ENCODE data around the gene EHD2.

DNA sequence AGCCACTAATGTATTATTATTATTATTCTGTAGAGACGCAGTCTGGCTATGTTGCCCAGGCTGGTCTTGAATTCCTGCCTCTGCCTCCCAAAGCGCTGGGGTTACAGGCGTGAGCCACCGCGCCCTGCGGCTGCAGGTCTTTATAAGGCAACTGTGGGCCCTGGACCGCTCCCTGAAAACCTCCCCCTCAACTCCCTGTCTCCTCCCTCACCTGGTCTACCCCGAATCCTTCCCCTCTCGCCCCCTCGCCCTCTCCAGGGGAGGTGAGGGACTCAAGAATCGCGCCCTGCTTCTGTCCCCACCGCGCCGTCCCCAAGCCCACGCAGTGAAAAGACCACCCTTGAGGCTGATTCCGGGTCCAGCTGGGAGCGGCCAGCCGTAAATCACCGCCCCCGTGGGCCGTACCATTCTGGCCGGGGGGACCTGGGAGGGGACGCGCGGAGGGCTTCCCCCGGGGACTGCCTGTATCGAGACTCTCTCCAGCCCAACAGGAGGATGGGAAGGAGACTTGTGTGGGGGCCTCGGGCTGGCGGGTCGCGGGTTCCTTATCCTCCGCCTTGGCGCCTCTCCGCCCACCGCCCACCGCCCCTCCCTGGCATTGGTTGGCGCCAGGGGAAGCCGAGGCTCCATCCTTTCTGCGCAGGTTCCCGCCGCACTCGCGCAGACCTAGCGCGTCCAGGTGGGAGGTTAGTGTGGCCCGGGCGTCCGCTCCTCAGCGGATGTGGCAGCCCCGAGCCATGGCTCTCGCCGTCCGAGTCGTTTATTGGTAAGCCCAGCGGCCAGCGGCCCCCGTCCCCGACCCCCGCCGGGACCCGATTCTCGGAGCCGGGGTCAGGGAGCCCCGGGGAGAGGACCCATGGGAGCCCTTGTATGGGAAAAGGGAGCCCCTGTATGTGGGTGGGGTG is 65.1 kb downstream of the EHD2 start, which contains the start of gene SELENOW:
- no peak for TF ChIP-seq EZH2 (IDR thresholded peaks at IDR 0.05; ENCODE audit: borderline replicate concordance, low read length)
- TF ChIP-seq, protein P1, sequence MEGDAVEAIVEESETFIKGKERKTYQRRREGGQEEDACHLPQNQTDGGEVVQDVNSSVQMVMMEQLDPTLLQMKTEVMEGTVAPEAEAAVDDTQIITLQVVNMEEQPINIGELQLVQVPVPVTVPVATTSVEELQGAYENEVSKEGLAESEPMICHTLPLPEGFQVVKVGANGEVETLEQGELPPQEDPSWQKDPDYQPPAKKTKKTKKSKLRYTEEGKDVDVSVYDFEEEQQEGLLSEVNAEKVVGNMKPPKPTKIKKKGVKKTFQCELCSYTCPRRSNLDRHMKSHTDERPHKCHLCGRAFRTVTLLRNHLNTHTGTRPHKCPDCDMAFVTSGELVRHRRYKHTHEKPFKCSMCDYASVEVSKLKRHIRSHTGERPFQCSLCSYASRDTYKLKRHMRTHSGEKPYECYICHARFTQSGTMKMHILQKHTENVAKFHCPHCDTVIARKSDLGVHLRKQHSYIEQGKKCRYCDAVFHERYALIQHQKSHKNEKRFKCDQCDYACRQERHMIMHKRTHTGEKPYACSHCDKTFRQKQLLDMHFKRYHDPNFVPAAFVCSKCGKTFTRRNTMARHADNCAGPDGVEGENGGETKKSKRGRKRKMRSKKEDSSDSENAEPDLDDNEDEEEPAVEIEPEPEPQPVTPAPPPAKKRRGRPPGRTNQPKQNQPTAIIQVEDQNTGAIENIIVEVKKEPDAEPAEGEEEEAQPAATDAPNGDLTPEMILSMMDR (conservative IDR thresholded peaks at IDR 0.05 in 1 of 2, IDR thresholded peaks at IDR 0.05 in 1 of 2; ENCODE audit: extremely low read depth in 1 of 2, insufficient read depth in 1 of 2, low read depth in 1 of 2, low read length in 2 of 2): no peak
